NCI-H1092 (cell line): ENCODE results near the gene PPWD1.
A peak's percentile ranks its signal among the peaks of the same experiment; 100 is the strongest.

Experiments
- DNase-seq: peaks from one replicate; lab custom pipeline; 2025; lab: John Stamatoyannopoulos, UW

The PPWD1 gene

GRCh38 chr5:65624025-65624570 lies 61.0 kb downstream of the PPWD1 start, which contains the start of gene TRIM23:
Gene TRIM23 (minus strand): TSS chr5:65624333. CDS start chr5:65624274, 59 bp downstream.
- DNase-seq, result peak; percentile 88

GRCh38 chr5:65624571-65625555 lies 61.8 kb downstream of the PPWD1 start, which contains the start of the genes SHLD3 and TRAPPC13:
Gene SHLD3 (plus strand): TSS chr5:65625027. CDS start chr5:65629588, 4,561 bp downstream.
Gene TRAPPC13 (plus strand): TSS chr5:65625027. CDS start chr5:65625061, 34 bp downstream.
- DNase-seq, result peak; percentile 88

- DNase-seq, result no peak
Observed at GRCh38 chr5:65625743-65626142, 62.6 kb downstream of the PPWD1 start.

GRCh38 chr5:65630981-65631380 lies 67.9 kb downstream of the PPWD1 start:
- no peak for DNase-seq
